Activated CD4-positive, alpha-beta T cell treated with anti-CD3 and anti-CD28 coated beads, Interleukin-2, amount 50 U/mL, for 4 hours (primary cell): ENCODE results near the gene FCHSD1.
A peak's percentile ranks its signal among the peaks of the same experiment; 100 is the strongest.

ENCODE experiments used
- DNase-seq, 2 experiments: peaks; one replicate each; pipeline ENCODE4 v3.0.0-alpha.2; 2020

FCHSD1 gene

GRCh38 chr5:141640698-141641097 is 10.5 kb downstream of the FCHSD1 start:
- no peak for DNase-seq

- DNase-seq = no peak
Observed at GRCh38 chr5:141640051-141640415, 11.2 kb downstream of the FCHSD1 start.

- DNase-seq = no peak
Observed at GRCh38 chr5:141639357-141640050, 11.7 kb downstream of the FCHSD1 start.

DNA sequence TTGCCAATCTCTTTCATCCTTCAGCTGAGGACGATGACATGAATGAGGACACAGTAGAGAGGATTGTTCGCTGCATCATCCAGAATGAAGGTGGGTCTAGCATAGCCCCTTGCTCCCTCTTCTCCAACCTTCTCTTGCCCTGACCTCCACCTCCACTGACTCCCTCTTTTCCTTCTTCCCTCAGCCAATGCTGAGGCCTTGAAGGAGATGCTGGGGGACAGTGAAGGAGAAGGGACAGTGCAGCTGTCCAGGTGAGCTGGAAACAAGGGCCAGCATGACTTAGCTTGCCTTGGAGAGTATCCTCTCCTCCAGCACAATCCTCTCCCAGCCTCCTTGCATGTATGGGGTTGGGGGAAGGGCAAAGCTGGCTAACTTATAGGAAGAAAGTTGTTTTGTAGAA is 12.4 kb downstream of the FCHSD1 start:
- no peak for DNase-seq

GRCh38 chr5:141637767-141638419 is 13.3 kb downstream of the FCHSD1 start:
- peak; percentile 43 to 51 for DNase-seq

DNA sequence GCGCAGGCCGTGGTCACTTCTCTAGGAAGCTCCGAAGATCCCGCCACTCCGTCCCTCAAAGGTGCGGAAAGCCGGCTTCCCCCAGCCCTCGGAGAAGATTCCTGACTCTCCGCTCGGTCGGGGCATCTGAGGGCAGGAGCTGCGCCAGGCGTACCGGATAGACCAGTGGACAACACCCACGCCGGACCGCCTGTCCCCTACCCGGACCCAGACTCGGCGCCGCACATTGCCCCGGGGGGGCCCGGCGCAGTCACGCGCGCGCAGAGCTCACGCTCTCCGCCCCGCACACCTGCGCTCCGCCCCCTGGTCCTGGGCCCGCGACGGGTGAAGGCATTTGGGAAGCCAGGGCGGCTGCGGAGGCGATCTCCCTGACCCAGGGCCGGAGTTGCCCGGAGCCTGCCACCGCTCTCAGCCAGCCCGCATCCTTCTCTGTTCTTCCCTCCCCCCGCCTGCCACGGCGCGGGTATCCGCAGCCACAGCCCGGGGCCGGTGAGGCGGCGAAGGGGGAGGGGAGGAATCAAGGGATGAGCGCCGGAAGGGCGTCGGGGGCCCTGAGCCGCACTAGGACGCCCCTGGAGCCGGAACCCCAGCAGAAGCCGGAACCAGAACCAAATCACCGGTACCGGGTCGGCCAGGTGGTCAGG is 14.0 kb downstream of the FCHSD1 start:
- peak; percentile 40 to 43 for DNase-seq

DNA sequence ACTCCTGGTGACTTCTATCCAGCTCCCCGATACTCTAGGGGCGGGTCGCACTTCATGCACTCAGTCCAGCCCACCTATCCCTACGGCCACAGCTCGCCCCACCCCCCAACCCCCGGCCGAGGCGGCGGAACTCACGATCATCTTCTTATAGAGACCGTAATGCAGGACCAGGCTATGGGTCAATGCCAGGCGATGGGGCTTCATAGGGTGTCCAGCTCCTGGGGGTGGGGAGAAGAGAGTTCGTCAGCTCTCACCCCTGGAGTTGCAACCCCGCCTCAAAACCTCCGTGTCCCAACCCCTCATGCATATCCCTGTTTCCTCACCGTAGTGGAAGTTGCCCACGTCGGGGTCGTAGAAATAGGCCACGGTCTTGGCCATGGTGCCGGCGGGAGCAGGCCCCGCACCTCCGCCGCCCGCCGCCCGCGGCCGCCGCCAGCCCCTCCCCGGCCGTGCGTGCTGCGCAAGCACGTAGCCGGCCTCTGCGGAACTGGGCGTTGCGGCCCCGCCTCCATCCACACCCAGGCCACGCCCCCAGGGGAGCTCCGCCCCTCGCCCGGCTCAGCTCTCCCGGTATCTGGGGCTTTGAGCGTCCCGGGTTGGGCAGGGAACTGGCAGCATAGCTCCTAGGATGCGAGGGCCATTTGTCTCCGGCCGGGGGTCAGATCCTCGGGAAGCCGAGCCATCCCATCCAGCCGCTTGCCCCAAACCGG is 14.7 kb downstream of the FCHSD1 start, which contains the start of the genes HDAC3 and RELL2:
HDAC3 (minus strand) TSS at position 437 of the 710 bp plus-strand sequence; CDS start at position 378, 59 bp downstream.
RELL2 (plus strand) TSS at position 585 of the 710 bp plus-strand sequence. CDS start 1,229 bp downstream, outside the sequence.
- DNase-seq = peak; percentile 90 to 93

GRCh38 chr5:141636106-141636412 is 15.2 kb downstream of the FCHSD1 start:
- DNase-seq = no peak

GRCh38 chr5:141635646-141636045 is 15.6 kb downstream of the FCHSD1 start:
- DNase-seq = no peak

- no peak for DNase-seq
Observed at GRCh38 chr5:141634720-141635119, 16.5 kb downstream of the FCHSD1 start.

DNA sequence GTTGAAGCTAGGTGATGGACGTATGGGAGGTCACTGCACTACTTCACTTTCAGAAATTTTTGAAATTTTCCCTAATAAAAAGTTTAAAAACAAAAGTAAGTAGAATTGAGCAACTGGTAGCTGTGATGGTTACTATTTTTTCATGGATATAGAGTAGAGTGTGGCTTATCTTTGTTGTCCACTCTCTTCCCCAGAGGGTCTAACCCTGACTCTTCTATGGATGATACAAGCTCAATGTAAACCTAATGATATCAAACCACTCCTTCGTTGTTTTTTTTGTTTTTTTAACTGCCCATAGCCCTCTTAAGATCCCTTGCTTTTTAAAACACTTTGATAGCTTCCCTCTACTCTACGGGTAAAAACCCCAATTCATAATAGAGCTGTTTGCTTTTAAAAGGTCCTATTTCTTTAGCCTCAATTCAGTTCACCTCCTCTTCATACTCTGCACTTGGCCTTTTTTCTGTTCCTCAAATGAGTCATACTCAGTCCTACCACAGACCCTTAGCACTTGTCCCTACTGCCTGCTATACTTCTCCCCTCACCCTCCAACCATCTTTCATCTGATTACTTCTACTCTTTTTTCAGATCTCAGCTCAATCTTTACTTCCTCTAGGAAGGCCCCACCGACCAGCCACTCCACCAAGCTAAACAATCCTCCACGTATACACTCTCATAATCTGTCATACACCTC is 17.2 kb downstream of the FCHSD1 start:
- no peak for DNase-seq

DNA sequence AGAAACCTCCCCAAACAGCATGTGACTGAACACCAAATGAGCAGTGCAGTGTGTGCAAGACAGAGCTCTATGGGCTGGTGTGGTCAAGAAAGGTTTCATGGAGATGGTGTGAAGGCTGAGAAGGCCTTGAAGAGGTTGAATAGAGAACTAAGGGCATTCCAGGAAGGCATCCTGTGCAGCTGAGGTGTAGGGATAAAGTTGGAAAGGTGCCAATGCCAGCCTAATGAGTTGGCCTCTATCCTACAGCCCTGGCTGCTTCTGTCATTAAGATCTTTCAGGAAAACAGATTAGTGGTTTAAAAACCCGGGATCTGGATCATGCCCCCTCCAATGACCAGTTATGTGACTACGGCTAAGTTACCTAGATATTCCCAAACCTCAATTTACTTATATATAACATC is 18.6 kb downstream of the FCHSD1 start:
- DNase-seq = no peak

- no peak for DNase-seq
Observed at GRCh38 chr5:141630570-141631140, 20.6 kb downstream of the FCHSD1 start.

GRCh38 chr5:141628175-141628788 is 22.9 kb downstream of the FCHSD1 start:
- DNase-seq = no peak

- DNase-seq = no peak
Observed at GRCh38 chr5:141623611-141624010, 27.6 kb downstream of the FCHSD1 start.

DNA sequence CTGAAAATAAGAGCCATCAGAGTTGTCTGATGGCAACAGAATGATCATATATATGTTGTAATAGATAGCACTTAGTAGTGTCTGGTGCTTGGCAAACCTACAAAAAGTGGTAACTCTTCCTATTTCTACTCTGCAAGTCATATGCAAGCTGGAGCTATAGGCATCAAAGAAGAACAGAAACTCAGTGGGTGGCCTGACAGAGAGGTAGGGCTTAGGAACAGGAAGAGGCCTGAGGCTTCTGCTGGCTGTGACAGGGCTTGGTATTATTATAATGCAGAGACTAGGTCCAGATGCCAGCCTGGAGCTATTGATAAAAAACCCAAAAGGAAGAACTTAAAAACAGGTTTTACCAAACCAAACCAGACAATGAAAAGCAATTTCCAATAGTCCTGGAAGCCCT is 28.0 kb downstream of the FCHSD1 start:
- DNase-seq = no peak

- peak; percentile 99 for DNase-seq
Observed at GRCh38 chr5:141618804-141619554, 32.2 kb downstream of the FCHSD1 start, which contains the start of gene DIAPH1. TSS of gene DIAPH1 (minus strand) at chr5:141619000. CDS start at chr5:141618914, 86 bp downstream.

DNA sequence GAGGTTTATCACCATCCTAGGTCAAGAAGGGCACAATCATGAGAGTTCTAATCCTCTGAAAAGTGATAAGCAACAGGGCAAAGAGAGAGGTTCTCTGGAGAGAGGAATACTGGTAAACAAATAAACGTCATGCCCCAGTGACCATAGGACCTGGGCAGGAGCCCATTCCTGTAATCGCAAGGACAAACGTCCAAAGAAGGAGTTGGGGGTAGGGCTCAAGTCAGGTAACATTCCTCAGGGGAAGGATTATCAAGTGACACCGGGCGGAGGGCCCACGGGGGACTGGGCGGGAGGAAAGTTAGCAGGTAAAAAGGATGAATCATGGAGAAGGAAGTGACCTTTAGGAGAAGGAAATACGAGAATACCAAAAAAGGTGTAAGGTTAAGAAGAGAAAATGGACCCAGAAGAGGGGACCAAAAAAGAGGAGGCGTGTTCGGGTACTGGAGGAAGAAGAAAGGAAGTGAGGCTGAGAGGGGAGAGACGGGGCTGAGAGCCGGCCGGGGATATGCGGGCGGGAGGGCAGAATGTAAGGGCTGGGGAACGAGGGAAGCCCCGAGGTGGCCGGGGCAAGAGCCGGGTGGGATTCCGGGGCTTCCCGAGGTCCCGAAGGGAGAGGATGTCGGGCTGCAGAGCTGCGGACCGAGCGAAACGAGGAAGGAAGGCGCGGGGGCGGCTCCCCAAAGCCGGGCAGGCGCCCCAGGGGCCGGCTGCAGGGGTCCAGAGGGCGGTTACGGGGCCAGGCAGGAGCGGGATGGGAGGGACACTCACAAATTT is 33.0 kb downstream of the FCHSD1 start:
- DNase-seq = peak; percentile 50 to 56

GRCh38 chr5:141617682-141618029 is 33.6 kb downstream of the FCHSD1 start:
- DNase-seq = no peak

GRCh38 chr5:141617128-141617527 is 34.1 kb downstream of the FCHSD1 start:
- DNase-seq = no peak
